MCF 10A (cell line): ENCODE data around the gene STMN3. TPM values are rescaled to one million over a fixed set of nuclear protein-coding genes. Genes with fewer than 3 reads are reported as not detected.

Source experiments
- BruUV-seq: library from RNA; stranded (reverse); fragments of 400-500 nt; replicated peaks from 2 replicates; lab custom pipeline; 2021; lab: Mats Ljungman, UMichigan
- CTCF ChIA-PET: fragments of 300-600 bp; sonication (Branson Sonifier 250); formaldehyde crosslinking; extraction: SDS; loops from one replicate; lab custom pipeline; 2021; ENCODE audit warnings: antibody characterized with exemption, inconsistent platforms; lab: Yijun Ruan, JAX
- POLR2A ChIA-PET: fragments of 300-600, 350-650 bp; sonication (Branson Sonifier 250); formaldehyde crosslinking; extraction: SDS; loops from one replicate; lab custom pipeline; 2020; ENCODE audit warnings: antibody characterized with exemption, inconsistent platforms; lab: Yijun Ruan, JAX
- DNase-seq: peaks from one replicate; pipeline ENCODE4 v3.0.0-alpha.2; 2018; ENCODE audit not compliant: unreplicated experiment
- H3K27ac Mint-ChIP-seq: one replicate; pipeline ENCODE4 v1.8.0; 2022; ENCODE audit warnings: mild to moderate bottlenecking, low read depth, mixed read lengths; ENCODE audit not compliant: unreplicated experiment
- H3K27me3 Mint-ChIP-seq: one replicate; pipeline ENCODE4 v1.8.0; 2022; ENCODE audit warnings: mixed read lengths; ENCODE audit not compliant: insufficient read depth, unreplicated experiment
- H3K36me3 Mint-ChIP-seq: one replicate; pipeline ENCODE4 v1.8.0; 2022; ENCODE audit warnings: mild to moderate bottlenecking, moderate library complexity, mixed read lengths; ENCODE audit not compliant: insufficient read depth, unreplicated experiment
- H3K4me1 Mint-ChIP-seq: one replicate; pipeline ENCODE4 v1.8.0; 2022; ENCODE audit warnings: mixed read lengths; ENCODE audit not compliant: insufficient read depth, unreplicated experiment
- H3K4me3 Mint-ChIP-seq: one replicate; pipeline ENCODE4 v1.8.0; 2022; ENCODE audit warnings: mild to moderate bottlenecking, moderate library complexity, mixed read lengths; ENCODE audit not compliant: unreplicated experiment
- H3K9me3 Mint-ChIP-seq: one replicate; pipeline ENCODE4 v1.8.0; 2022; ENCODE audit warnings: mixed read lengths; ENCODE audit not compliant: unreplicated experiment
- CTCF ChIP-seq: fragments of 200-600 bp; IDR thresholded peaks from one replicate; pipeline ENCODE4 v1.8.0; 2022; ENCODE audit warnings: antibody characterized with exemption, mild to moderate bottlenecking; ENCODE audit not compliant: unreplicated experiment
- intact Hi-C: fragments of 100-400 bp; cut with micrococcal nuclease; formaldehyde crosslinking; loops from 2 replicates; pipeline ENCODE4 v1.14.1; 2022
- total RNA-seq: library from RNA; stranded (reverse); gene quantifications from 2 replicates; pipeline ENCODE4 v1.2.3, GENCODE V29; 2022

STMN3 gene
- total RNA-seq, 1 experiment from 2014 or later = 5.3 TPM

DNA sequence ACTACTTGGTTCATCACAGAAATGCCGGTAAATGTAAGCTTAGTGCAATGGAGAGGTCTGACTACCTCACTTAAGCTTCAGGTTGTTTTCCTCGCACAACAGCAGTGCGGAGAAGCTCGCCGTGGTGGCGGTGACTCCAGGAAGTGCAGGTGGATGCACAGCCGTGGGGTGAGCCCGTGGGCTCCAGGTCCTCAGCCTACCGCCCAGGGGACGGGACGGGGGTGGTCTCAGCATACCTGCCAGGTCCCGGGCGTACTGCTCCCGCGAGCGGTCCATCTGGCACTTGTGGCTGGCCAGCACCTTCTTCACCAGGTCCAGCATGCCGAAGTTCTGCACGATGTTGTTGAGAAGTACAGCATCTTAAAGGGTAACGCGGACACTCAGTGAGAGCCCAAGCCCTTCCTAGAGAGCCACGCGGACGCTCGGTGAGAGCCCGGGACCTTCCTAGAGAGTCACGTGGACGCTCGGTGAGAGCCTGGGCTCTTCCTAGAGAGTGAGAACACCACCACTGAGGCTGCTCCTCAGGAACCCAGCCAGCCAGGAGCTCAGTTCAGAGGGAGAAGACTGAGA is 61.4 kb downstream of the STMN3 start:
- TF ChIP-seq CTCF = no peak
- intact Hi-C loops = no loop called here
- H3K36me3 Mint-ChIP-seq = peaks cover 31% of the 10 kb centered on the region
- no peak overlapping the region for H3K4me3 Mint-ChIP-seq
- H3K27ac Mint-ChIP-seq = no peak overlapping the region
- CTCF ChIA-PET = interaction anchor here (0.6 kb wide), 1 partner anchor 24 kb away, joined by 3 read pairs; no protein-coding TSS in a partner anchor
- BruUV-seq = no TSS peak
- POLR2A ChIA-PET = interaction anchor here (0.6 to 1.0 kb wide), 3 partner anchors 12 to 273 kb away, joined by 3 read pairs; partner anchors contain the start of gene TPD52L2
- no peaks in the 10 kb centered on the region for H3K4me1 Mint-ChIP-seq
- DNase-seq = no peak
- no peaks in the 10 kb centered on the region for H3K9me3 Mint-ChIP-seq
- H3K27me3 Mint-ChIP-seq = no peaks in the 10 kb centered on the region

DNA sequence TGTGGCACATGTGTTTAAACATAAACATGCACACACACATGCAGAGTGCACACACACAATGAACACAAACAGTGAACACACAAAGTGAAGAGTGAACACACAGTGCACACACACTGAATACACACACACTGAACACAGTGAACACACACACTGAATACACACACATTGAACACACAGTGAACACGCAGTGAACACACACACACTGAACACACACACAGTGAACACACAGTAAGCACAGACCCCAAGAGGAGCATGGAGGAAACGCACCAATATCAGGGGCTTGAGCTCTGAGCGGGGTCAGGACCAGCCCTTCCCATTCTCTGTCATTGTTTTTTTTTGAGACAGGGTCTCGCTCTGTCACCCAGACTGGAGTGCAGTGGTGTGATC is 62.1 kb downstream of the STMN3 start:
- no peaks in the 10 kb centered on the region for H3K9me3 Mint-ChIP-seq

GRCh38 chr20:63590218-63591146 is 62.7 kb downstream of the STMN3 start:
- no peak for DNase-seq
- BruUV-seq = no TSS peak
- H3K4me1 Mint-ChIP-seq = no peaks in the 10 kb centered on the region
- peaks cover 31% of the 10 kb centered on the region for H3K36me3 Mint-ChIP-seq
- intact Hi-C loops = no loop called here
- H3K27me3 Mint-ChIP-seq = no peaks in the 10 kb centered on the region
- no peaks in the 10 kb centered on the region for H3K9me3 Mint-ChIP-seq
- ChIA-PET CTCF (no interaction called here), POLR2A (no interaction called here)
- TF ChIP-seq CTCF = no peak
- no peak overlapping the region for H3K4me3 Mint-ChIP-seq
- H3K27ac Mint-ChIP-seq = no peak overlapping the region

More for the DNA sequence above, 62.1 kb downstream of the STMN3 start:
- peaks cover 31% of the 10 kb centered on the region for H3K36me3 Mint-ChIP-seq
- H3K27me3 Mint-ChIP-seq = no peaks in the 10 kb centered on the region
- H3K4me3 Mint-ChIP-seq = no peak overlapping the region
- intact Hi-C loops = no loop called here
- DNase-seq = no peak
- ChIA-PET POLR2A (interaction anchor here (1.0 kb wide), 1 partner anchor 13 kb away, joined by 3 read pairs; no protein-coding TSS in a partner anchor), CTCF (interaction anchor here (0.6 kb wide), 1 partner anchor 25 kb away, joined by 3 read pairs; no protein-coding TSS in a partner anchor)
- H3K4me1 Mint-ChIP-seq = no peaks in the 10 kb centered on the region
- no peak overlapping the region for H3K27ac Mint-ChIP-seq
- TF ChIP-seq CTCF = no peak
- BruUV-seq = no TSS peak

Other genes starting within 250 kb of the STMN3 start
- gene KCNQ2, start 180.8 kb downstream of the STMN3 start, total RNA-seq = not detected in 2 replicates
- gene EEF1A2, start 154.3 kb downstream of the STMN3 start, total RNA-seq = 3.3 and 9.9 TPM in 2 replicates
- gene PPDPF, start 132.7 kb downstream of the STMN3 start, total RNA-seq = 315 and 355 TPM in 2 replicates
- gene PTK6, start 116.0 kb downstream of the STMN3 start, total RNA-seq = 3.8 and 4.4 TPM in 2 replicates
- gene SRMS, start 105.7 kb downstream of the STMN3 start, total RNA-seq = 0.81 and 1.4 TPM in 2 replicates
- gene FNDC11, start 99.3 kb downstream of the STMN3 start, total RNA-seq = 2.4 and 3.9 TPM in 2 replicates
- 18.1 and 24.7 TPM in 2 replicates for gene HELZ2, start 79.2 kb downstream of the STMN3 start, total RNA-seq
- 14.9 and 19.6 TPM in 2 replicates for gene GMEB2, start 26.3 kb downstream of the STMN3 start, total RNA-seq
- gene RTEL1, start 4.9 kb upstream of the STMN3 start, total RNA-seq = 27.9 and 39.2 TPM in 2 replicates
- 12.3 and 24.4 TPM in 2 replicates for gene TNFRSF6B, start 43.2 kb upstream of the STMN3 start, total RNA-seq
- 60.1 and 65.4 TPM in 2 replicates for gene ARFRP1, start 54.6 kb upstream of the STMN3 start, total RNA-seq
- 19.5 and 22.2 TPM in 2 replicates for gene ZGPAT, start 54.6 kb upstream of the STMN3 start, total RNA-seq
- gene LIME1, start 83.2 kb upstream of the STMN3 start, total RNA-seq = 10.1 and 16.0 TPM in 2 replicates
- gene SLC2A4RG, start 86.4 kb upstream of the STMN3 start, total RNA-seq = 85.0 and 105 TPM in 2 replicates
- 0.63 and 0.71 TPM in 2 replicates for gene ZBTB46, start 177.8 kb upstream of the STMN3 start, total RNA-seq
- not detected in 2 replicates for gene ABHD16B, start 208.1 kb upstream of the STMN3 start, total RNA-seq
- 174 and 175 TPM in 2 replicates for gene TPD52L2, start 211.8 kb upstream of the STMN3 start, total RNA-seq
- 38.1 and 45.0 TPM in 2 replicates for gene DNAJC5, start 241.7 kb upstream of the STMN3 start, total RNA-seq